CD14-positive monocyte (primary cell): ENCODE results near the gene HCFC2. TPM values are rescaled to one million over a fixed set of nuclear protein-coding genes. Genes with fewer than 3 reads are reported as not detected.

Source experiments
- DNase-seq, 3 donors: peaks; one replicate each; pipeline ENCODE4 v3.0.0-alpha.2; 2011 to 2022
- H2AFZ ChIP-seq: 2 replicates; pipeline ENCODE4 v1.6.0; 2012; ENCODE audit warnings: mild to moderate bottlenecking, low read depth, low read length, inconsistent platforms; ENCODE audit not compliant: insufficient read depth, poor library complexity, severe bottlenecking
- H3K27ac ChIP-seq, 2 donors: 1 replicate in 1 of 2; 2 replicates in 1 of 2; pipeline ENCODE4 v1.5.1; 2012 to 2013; ENCODE audit warnings: low read length in 2 of 2, control low read depth in 1 of 2, inconsistent platforms in 1 of 2, low read depth in 1 of 2, mild to moderate bottlenecking in 1 of 2
- H3K27me3 ChIP-seq, 2 donors: one replicate each; pipeline versions ENCODE4 v1.6.0 to v1.6.1; 2011 to 2013; ENCODE audit warnings: low read length in 2 of 2; ENCODE audit not compliant: control insufficient read depth in 2 of 2, insufficient read depth in 2 of 2
- H3K36me3 ChIP-seq, 2 donors: replicated peaks in 1 of 2; 1 replicate in 1 of 2; 2 replicates in 1 of 2; pipeline versions ENCODE4 v1.5.1 to v1.6.1; 2012 to 2013; ENCODE audit warnings: low read length in 2 of 2, control low read depth in 1 of 2, inconsistent platforms in 1 of 2, mild to moderate bottlenecking in 1 of 2; ENCODE audit not compliant: insufficient read depth in 2 of 2, control insufficient read depth in 1 of 2
- H3K4me1 ChIP-seq, 2 donors: 1 replicate in 1 of 2; 2 replicates in 1 of 2; pipeline versions ENCODE4 v1.5.1 to v1.6.1; 2012 to 2013; ENCODE audit warnings: low read length in 2 of 2, control low read depth in 1 of 2, inconsistent platforms in 1 of 2, mild to moderate bottlenecking in 1 of 2, moderate library complexity in 1 of 2; ENCODE audit not compliant: insufficient read depth in 2 of 2, control insufficient read depth in 1 of 2
- H3K4me2 ChIP-seq: replicated peaks from 2 replicates; pipeline ENCODE3; 2012; ENCODE audit warnings: low read length, moderate library complexity, mild to moderate bottlenecking; ENCODE audit not compliant: poor library complexity, severe bottlenecking; ENCODE audit errors: extremely low read depth
- H3K4me3 ChIP-seq, 3 experiments: fragments of 200-600 bp in 1 of 3; sonication (generic) in 1 of 3; replicated peaks in 1 of 3; 1 replicate in 2 of 3; 2 replicates in 1 of 3; pipeline ENCODE4 v1.5.1; 2011 to 2013; ENCODE audit warnings: low read length in 3 of 3, mild to moderate bottlenecking in 3 of 3, control low read depth in 2 of 3, low read depth in 2 of 3, inconsistent platforms in 1 of 3, moderate library complexity in 1 of 3
- H3K79me2 ChIP-seq: 2 replicates; pipeline ENCODE4 v1.6.0; 2012; ENCODE audit warnings: mild to moderate bottlenecking, control low read depth, inconsistent platforms, low read length, moderate library complexity; ENCODE audit not compliant: insufficient read depth
- H3K9ac ChIP-seq: 2 replicates; pipeline ENCODE4 v1.6.0; 2017; ENCODE audit warnings: low read length, mild to moderate bottlenecking; ENCODE audit not compliant: insufficient read depth, poor library complexity, severe bottlenecking
- H3K9me3 ChIP-seq, 2 donors: replicated peaks in 1 of 2; 1 replicate in 1 of 2; 2 replicates in 1 of 2; pipeline versions ENCODE4 v1.5.1 to v1.6.1; 2012 to 2013; ENCODE audit warnings: low read length in 2 of 2, control low read depth in 1 of 2; ENCODE audit not compliant: control insufficient read depth in 1 of 2, insufficient read depth in 1 of 2
- H4K20me1 ChIP-seq: 2 replicates; pipeline ENCODE4 v1.6.0; 2012; ENCODE audit warnings: mild to moderate bottlenecking, low read length, control low read depth, moderate library complexity; ENCODE audit not compliant: insufficient read depth
- H3K27ac Mint-ChIP-seq, 7 donors: one replicate each; pipeline ENCODE4 v1.8.0; 2020; ENCODE audit warnings: mild to moderate bottlenecking in 7 of 7, mixed read lengths in 7 of 7, moderate library complexity in 6 of 7, inconsistent platforms in 2 of 7
- H3K27me3 Mint-ChIP-seq, 3 donors: one replicate each; pipeline ENCODE4 v1.8.0; 2021 to 2022; ENCODE audit warnings: low read depth in 3 of 3, mild to moderate bottlenecking in 3 of 3, mixed read lengths in 3 of 3, moderate library complexity in 3 of 3, inconsistent platforms in 1 of 3
- H3K36me3 Mint-ChIP-seq, 2 donors: one replicate each; pipeline ENCODE4 v1.8.0; 2020; ENCODE audit warnings: mixed read lengths in 2 of 2, inconsistent platforms in 1 of 2, mild to moderate bottlenecking in 1 of 2
- H3K4me1 Mint-ChIP-seq: one replicate; pipeline ENCODE4 v1.8.0; 2020; ENCODE audit warnings: mild to moderate bottlenecking, mixed read lengths
- H3K4me3 Mint-ChIP-seq, 2 donors: one replicate each; pipeline ENCODE4 v1.8.0; 2020; ENCODE audit warnings: mild to moderate bottlenecking in 2 of 2, mixed read lengths in 2 of 2, moderate library complexity in 1 of 2
- H3K9me3 Mint-ChIP-seq, 7 donors: one replicate each; pipeline ENCODE4 v1.8.0; 2020 to 2022; ENCODE audit warnings: mixed read lengths in 7 of 7, mild to moderate bottlenecking in 6 of 7, moderate library complexity in 6 of 7, inconsistent platforms in 2 of 7
- CTCF ChIP-seq: fragments of 200-600 bp; IDR thresholded peaks from one replicate; pipeline ENCODE4 v1.8.0; 2022; ENCODE audit warnings: antibody characterized with exemption, mild to moderate bottlenecking
- WGBS: methylation state at CpG from one replicate; pipeline ENCODE4 v1.1.5; 2013; ENCODE audit warnings: missing lambda C conversion rate; ENCODE audit not compliant: insufficient coverage; 5-methylcytosine and 5-hydroxymethylcytosine counted together
- intact Hi-C, 2 donors: fragments of 100-400 bp; cut with micrococcal nuclease; formaldehyde crosslinking; loops; one replicate each; pipeline versions ENCODE4 v1.15.0 to v1.15.1; 2023
- polyA plus RNA-seq, 3 donors: library from polyadenylated mRNA; depleted of rRNA in 1 of 3; unstranded in 2 of 3; stranded (reverse) in 1 of 3; fragments of 300-500 nt in 2 of 3; fragments of >200 nt in 1 of 3; fragmentation: Illumina TruSeq in 2 of 3; gene quantifications; 1 replicate in 2 of 3; 2 replicates in 1 of 3; pipeline ENCODE4 v1.2.3, GENCODE V29; 2012 to 2021

Gene HCFC2
- polyA plus RNA-seq, 3 donors = 3.3 to 8.7 (median 4.3) TPM

- intact Hi-C loops = no loop called here
- no peaks in the 10 kb centered on the region for H3K4me1 Mint-ChIP-seq
- Histone ChIP-seq H3K9ac (no peak overlapping the region), H3K4me2 (no peak overlapping the region), H3K36me3 (no peaks in the 10 kb centered on the region), H3K4me1 (no peaks in the 10 kb centered on the region), H3K79me2 (no peaks in the 10 kb centered on the region), H3K4me3 (no peak overlapping the region), H2AFZ (no peak overlapping the region), H4K20me1 (no peaks in the 10 kb centered on the region), H3K9me3 (no peaks in the 10 kb centered on the region), H3K27me3 (no peaks in the 10 kb centered on the region), H3K27ac (no peak overlapping the region)
- no peak overlapping the region for H3K4me3 Mint-ChIP-seq
- H3K27ac Mint-ChIP-seq = no peak overlapping the region
- H3K36me3 Mint-ChIP-seq = no peaks in the 10 kb centered on the region
- no peak for DNase-seq
- WGBS = 73% methylated on average over 1 of the region's 1 CpG
- TF ChIP-seq CTCF = no peak
- peaks cover 0 to 4% (median 0%) of the 10 kb centered on the region in 7 donors for H3K9me3 Mint-ChIP-seq
- H3K27me3 Mint-ChIP-seq = peaks cover 6 to 15% (median 6%) of the 10 kb centered on the region in 3 donors
These were observed 21.8 kb upstream of the HCFC2 start for GRCh38 chr12:104042580-104042979.

DNA sequence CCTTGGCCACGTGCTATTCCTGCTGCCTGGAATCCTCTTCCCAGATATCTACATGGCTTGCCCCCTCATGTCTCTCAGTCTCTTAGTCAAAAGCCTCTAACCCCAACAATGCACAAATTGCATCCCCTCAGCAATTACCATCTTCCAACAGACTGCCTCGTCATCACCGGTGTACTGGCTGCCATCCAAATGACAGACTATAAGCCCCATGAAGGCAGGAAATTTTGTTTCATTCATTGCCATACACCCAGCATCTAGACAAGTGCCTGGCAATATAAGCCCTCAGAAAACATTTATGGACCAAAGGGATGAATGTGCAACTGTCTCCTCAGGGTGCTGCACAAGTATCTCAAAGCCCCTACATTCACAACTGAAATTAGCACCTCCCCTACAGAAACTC, 20.2 kb upstream of the HCFC2 start:
- H4K20me1 ChIP-seq = no peaks in the 10 kb centered on the region
- H3K4me3 ChIP-seq = no peak overlapping the region
- no peaks in the 10 kb centered on the region for H3K36me3 ChIP-seq
- H2AFZ ChIP-seq = no peak overlapping the region
- H3K9me3 Mint-ChIP-seq = peaks cover 0 to 4% (median 0%) of the 10 kb centered on the region in 7 donors
- H3K4me1 ChIP-seq = no peaks in the 10 kb centered on the region
- H3K4me1 Mint-ChIP-seq = no peaks in the 10 kb centered on the region
- no peak overlapping the region for H3K27ac Mint-ChIP-seq
- TF ChIP-seq CTCF = no peak
- WGBS = 81% methylated on average over 3 of the region's 3 CpGs
- no peaks in the 10 kb centered on the region for H3K79me2 ChIP-seq
- no peak overlapping the region for H3K9ac ChIP-seq
- intact Hi-C loops = no loop called here
- H3K36me3 Mint-ChIP-seq = no peaks in the 10 kb centered on the region
- H3K27me3 ChIP-seq = peaks cover 4 to 6% of the 10 kb centered on the region in 2 donors
- no peaks in the 10 kb centered on the region for H3K9me3 ChIP-seq
- no peak overlapping the region for H3K27ac ChIP-seq
- no peak overlapping the region for H3K4me2 ChIP-seq
- no peak for DNase-seq
- peaks cover 8 to 16% (median 12%) of the 10 kb centered on the region in 3 donors for H3K27me3 Mint-ChIP-seq
- H3K4me3 Mint-ChIP-seq = no peak overlapping the region
